HepG2 (cell line): ENCODE results near the gene ERBB3. TPM values are rescaled to one million over a fixed set of nuclear protein-coding genes. Genes with fewer than 3 reads are reported as not detected.

Source experiments
- ARNTL ChIP-seq: sonication (generic); formaldehyde crosslinking; IDR thresholded peaks from 2 replicates; pipeline ENCODE4 v1.4.0; 2020; ENCODE audit warnings: mild to moderate bottlenecking, missing genetic modification reagents
- CBFB ChIP-seq: sonication (generic); formaldehyde crosslinking; IDR thresholded peaks from 2 replicates; pipeline ENCODE4 v1.4.0; 2020; ENCODE audit warnings: missing genetic modification reagents
- EHMT2 ChIP-seq: fragments of 200-600 bp; sonication (generic); IDR thresholded peaks from 2 replicates; pipeline ENCODE4 v1.7.0; 2017; ENCODE audit warnings: antibody characterized with exemption, low read depth, low read length, borderline replicate concordance
- HCFC1 ChIP-seq: fragments of 150-350 bp; IDR thresholded peaks from 2 replicates; pipeline ENCODE4 v1.6.1; 2014; ENCODE audit warnings: low read depth, low read length
- KMT2B ChIP-seq: IDR thresholded peaks from 2 replicates; pipeline ENCODE4 v1.6.1; 2016; ENCODE audit warnings: missing genetic modification reagents, missing compliant biosample characterization
- NR2C2 ChIP-seq: sonication (generic); formaldehyde crosslinking; IDR thresholded peaks from 2 replicates; pipeline ENCODE4 v1.4.0; 2020; ENCODE audit warnings: missing genetic modification reagents, mild to moderate bottlenecking, moderate library complexity, borderline replicate concordance
- POLR2A ChIP-seq, 2 experiments: IDR thresholded peaks; 2 replicates each; pipeline ENCODE4 v1.6.1; 2011; ENCODE audit warnings: low read depth in 2 of 2, low read length in 2 of 2, mild to moderate bottlenecking in 1 of 2, moderate library complexity in 1 of 2; ENCODE audit not compliant: insufficient read depth in 1 of 2
- RFXANK ChIP-seq: IDR thresholded peaks from 2 replicates; pipeline ENCODE4 v1.6.1; 2016
- SOX13 ChIP-seq, 3 experiments: fragments of 450-650 bp in 1 of 3; sonication (generic) in 1 of 3; formaldehyde crosslinking in 1 of 3; IDR thresholded peaks in 2 of 3; conservative IDR thresholded peaks in 1 of 3; 2 replicates each; pipeline versions ENCODE4 v1.5.0 to v1.6.1; 2016 to 2020; ENCODE audit warnings: antibody characterized with exemption in 1 of 3, mild to moderate bottlenecking in 1 of 3, missing compliant biosample characterization in 1 of 3, missing genetic modification reagents in 1 of 3, moderate library complexity in 1 of 3
- TGIF2 ChIP-seq: IDR thresholded peaks from 2 replicates; pipeline ENCODE4 v1.6.1; 2016; ENCODE audit warnings: control low read depth, missing compliant biosample characterization
- ZNF232 ChIP-seq: sonication (generic); formaldehyde crosslinking; IDR thresholded peaks from 2 replicates; pipeline ENCODE4 v1.4.0; 2020; ENCODE audit warnings: missing genetic modification reagents, borderline replicate concordance
- ZNF30 ChIP-seq: sonication (generic); formaldehyde crosslinking; IDR thresholded peaks from 2 replicates; pipeline ENCODE4 v1.5.0; 2020; ENCODE audit warnings: mild to moderate bottlenecking, missing genetic modification reagents
- ZNF451 ChIP-seq: sonication (generic); formaldehyde crosslinking; IDR thresholded peaks from 2 replicates; pipeline ENCODE4 v1.5.0; 2020; ENCODE audit warnings: mild to moderate bottlenecking, missing genetic modification reagents
- ZNF772 ChIP-seq: sonication (generic); formaldehyde crosslinking; IDR thresholded peaks from 2 replicates; pipeline ENCODE4 v1.5.0; 2020; ENCODE audit warnings: mild to moderate bottlenecking, missing genetic modification reagents
- ZNF883 ChIP-seq: sonication (generic); formaldehyde crosslinking; IDR thresholded peaks from 2 replicates; pipeline ENCODE4 v1.5.1; 2020; ENCODE audit warnings: mild to moderate bottlenecking, missing genetic modification reagents; ENCODE audit errors: not compliant biosample characterization
- polyA plus RNA-seq, 8 experiments: library from polyadenylated mRNA; depleted of rRNA in 3 of 8; stranded (reverse) in 7 of 8; unstranded in 1 of 8; fragments of >200 nt; fragmentation: Illumina TruSeq in 4 of 8; extraction: Trizol in 4 of 8; gene quantifications; 2 replicates each; pipeline versions ENCODE4 v1.2.1 to v1.2.3, GENCODE V29; 2011 to 2016; ENCODE audit warnings: low read depth in 4 of 8, missing spikeins in 1 of 8, mixed read lengths in 1 of 8; ENCODE audit not compliant: insufficient read depth in 1 of 8
- total RNA-seq, 5 experiments: library from RNA; depleted of rRNA; stranded (reverse); fragments of >200 nt; fragmentation: Illumina TruSeq; extraction: Trizol; gene quantifications; 2 replicates each; pipeline ENCODE4 v1.2.3, GENCODE V29; 2016; ENCODE audit warnings: low read depth in 1 of 5
- TF ChIP-seq, protein P1 (sequence below): sonication (generic); formaldehyde crosslinking; IDR thresholded peaks from 2 replicates; pipeline ENCODE4 v1.4.0; 2020; ENCODE audit warnings: missing genetic modification reagents
- TF ChIP-seq, protein P2 (sequence below): sonication (generic); formaldehyde crosslinking; IDR thresholded peaks from 2 replicates; pipeline ENCODE4 v1.4.0; 2020; ENCODE audit warnings: missing genetic modification reagents
- TF ChIP-seq, protein P3 (sequence below): sonication (generic); formaldehyde crosslinking; IDR thresholded peaks from one replicate; pipeline ENCODE4 v1.5.1; 2020; ENCODE audit warnings: mild to moderate bottlenecking, missing genetic modification reagents; ENCODE audit errors: not compliant biosample characterization

Gene ERBB3
- total and polyA plus RNA-seq, 2 of the 13 experiments (the other 11 are each of a cell fraction or from before 2014, with no cell fraction given): 93.6 to 358 TPM

DNA sequence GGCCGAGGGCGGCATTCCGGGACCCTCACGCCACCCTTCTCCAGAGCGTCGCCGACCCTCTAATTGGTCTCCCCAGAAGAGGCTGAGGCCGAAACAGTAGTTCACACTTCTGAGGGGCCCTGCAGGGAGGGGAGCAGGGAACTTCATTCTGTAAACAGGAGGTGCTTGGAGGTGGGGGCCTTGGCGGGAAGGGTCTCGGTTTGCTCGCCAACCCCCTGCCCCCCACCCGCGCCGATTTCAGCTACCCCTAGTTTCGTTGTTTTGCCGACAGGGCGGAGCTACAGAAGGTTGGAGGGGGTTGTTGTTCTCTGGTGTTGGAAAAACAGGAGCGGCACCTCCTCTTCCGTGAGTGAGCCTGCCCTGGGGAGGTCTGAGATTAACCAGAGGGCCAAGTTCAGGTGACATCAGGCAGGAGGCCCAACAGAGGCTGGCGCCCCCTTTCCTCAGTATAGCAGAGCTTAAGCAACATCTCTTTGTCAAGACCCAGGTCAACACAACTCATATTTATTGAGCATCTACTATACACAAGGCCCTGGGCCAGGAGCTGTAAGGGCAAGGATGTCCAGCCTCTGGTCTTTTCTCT lies 682 bp downstream of the ERBB3 start (continued):
- TF ChIP-seq KMT2B (CRISPR knock-in tag) (no peak), SOX13 (IDR thresholded peaks at IDR 0.05) (no peak), SOX13 (CRISPR knock-in tag; conservative IDR thresholded peaks at IDR 0.05 in 1 of 2, IDR thresholded peaks at IDR 0.05 in 1 of 2) (peak in 1 of 2 experiments; percentile 81; a peak in 2 of 4 replicates), ARNTL (peak; percentile 67), ZNF772 (peak; percentile 54; the same call in 1 of the 2 replicates), HCFC1 (no peak), TGIF2 (CRISPR knock-in tag) (peak; percentile 11; the same call in 1 of the 2 replicates), POLR2A (IDR thresholded peaks at IDR 0.05; ENCODE audit: insufficient read depth in 1 of 2, low read depth in 2 of 2, low read length in 2 of 2) (peak; percentile 55 to 68; a peak in 2 of 4 replicates), ZNF30 (0 out of 2 replicates have a peak, but pooled peaks have one; percentile 61), ZNF451 (no peak; the same call in 1 of the 2 replicates), ZNF232 (CRISPR knock-in tag) (peak; percentile 59; the same call in 1 of the 2 replicates), RFXANK (no peak), ZNF883 (CRISPR knock-in tag) (no peak), NR2C2 (peak; percentile 53), CBFB (CRISPR knock-in tag) (no peak), EHMT2 (no peak)
- TF ChIP-seq, protein P1, sequence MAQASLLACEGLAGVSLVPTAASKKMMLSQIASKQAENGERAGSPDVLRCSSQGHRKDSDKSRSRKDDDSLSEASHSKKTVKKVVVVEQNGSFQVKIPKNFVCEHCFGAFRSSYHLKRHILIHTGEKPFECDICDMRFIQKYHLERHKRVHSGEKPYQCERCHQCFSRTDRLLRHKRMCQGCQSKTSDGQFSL (CRISPR knock-in tag): no peak
- TF ChIP-seq, protein P2, sequence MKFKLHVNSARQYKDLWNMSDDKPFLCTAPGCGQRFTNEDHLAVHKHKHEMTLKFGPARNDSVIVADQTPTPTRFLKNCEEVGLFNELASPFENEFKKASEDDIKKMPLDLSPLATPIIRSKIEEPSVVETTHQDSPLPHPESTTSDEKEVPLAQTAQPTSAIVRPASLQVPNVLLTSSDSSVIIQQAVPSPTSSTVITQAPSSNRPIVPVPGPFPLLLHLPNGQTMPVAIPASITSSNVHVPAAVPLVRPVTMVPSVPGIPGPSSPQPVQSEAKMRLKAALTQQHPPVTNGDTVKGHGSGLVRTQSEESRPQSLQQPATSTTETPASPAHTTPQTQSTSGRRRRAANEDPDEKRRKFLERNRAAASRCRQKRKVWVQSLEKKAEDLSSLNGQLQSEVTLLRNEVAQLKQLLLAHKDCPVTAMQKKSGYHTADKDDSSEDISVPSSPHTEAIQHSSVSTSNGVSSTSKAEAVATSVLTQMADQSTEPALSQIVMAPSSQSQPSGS: peak; percentile 94
- TF ChIP-seq, protein P3, sequence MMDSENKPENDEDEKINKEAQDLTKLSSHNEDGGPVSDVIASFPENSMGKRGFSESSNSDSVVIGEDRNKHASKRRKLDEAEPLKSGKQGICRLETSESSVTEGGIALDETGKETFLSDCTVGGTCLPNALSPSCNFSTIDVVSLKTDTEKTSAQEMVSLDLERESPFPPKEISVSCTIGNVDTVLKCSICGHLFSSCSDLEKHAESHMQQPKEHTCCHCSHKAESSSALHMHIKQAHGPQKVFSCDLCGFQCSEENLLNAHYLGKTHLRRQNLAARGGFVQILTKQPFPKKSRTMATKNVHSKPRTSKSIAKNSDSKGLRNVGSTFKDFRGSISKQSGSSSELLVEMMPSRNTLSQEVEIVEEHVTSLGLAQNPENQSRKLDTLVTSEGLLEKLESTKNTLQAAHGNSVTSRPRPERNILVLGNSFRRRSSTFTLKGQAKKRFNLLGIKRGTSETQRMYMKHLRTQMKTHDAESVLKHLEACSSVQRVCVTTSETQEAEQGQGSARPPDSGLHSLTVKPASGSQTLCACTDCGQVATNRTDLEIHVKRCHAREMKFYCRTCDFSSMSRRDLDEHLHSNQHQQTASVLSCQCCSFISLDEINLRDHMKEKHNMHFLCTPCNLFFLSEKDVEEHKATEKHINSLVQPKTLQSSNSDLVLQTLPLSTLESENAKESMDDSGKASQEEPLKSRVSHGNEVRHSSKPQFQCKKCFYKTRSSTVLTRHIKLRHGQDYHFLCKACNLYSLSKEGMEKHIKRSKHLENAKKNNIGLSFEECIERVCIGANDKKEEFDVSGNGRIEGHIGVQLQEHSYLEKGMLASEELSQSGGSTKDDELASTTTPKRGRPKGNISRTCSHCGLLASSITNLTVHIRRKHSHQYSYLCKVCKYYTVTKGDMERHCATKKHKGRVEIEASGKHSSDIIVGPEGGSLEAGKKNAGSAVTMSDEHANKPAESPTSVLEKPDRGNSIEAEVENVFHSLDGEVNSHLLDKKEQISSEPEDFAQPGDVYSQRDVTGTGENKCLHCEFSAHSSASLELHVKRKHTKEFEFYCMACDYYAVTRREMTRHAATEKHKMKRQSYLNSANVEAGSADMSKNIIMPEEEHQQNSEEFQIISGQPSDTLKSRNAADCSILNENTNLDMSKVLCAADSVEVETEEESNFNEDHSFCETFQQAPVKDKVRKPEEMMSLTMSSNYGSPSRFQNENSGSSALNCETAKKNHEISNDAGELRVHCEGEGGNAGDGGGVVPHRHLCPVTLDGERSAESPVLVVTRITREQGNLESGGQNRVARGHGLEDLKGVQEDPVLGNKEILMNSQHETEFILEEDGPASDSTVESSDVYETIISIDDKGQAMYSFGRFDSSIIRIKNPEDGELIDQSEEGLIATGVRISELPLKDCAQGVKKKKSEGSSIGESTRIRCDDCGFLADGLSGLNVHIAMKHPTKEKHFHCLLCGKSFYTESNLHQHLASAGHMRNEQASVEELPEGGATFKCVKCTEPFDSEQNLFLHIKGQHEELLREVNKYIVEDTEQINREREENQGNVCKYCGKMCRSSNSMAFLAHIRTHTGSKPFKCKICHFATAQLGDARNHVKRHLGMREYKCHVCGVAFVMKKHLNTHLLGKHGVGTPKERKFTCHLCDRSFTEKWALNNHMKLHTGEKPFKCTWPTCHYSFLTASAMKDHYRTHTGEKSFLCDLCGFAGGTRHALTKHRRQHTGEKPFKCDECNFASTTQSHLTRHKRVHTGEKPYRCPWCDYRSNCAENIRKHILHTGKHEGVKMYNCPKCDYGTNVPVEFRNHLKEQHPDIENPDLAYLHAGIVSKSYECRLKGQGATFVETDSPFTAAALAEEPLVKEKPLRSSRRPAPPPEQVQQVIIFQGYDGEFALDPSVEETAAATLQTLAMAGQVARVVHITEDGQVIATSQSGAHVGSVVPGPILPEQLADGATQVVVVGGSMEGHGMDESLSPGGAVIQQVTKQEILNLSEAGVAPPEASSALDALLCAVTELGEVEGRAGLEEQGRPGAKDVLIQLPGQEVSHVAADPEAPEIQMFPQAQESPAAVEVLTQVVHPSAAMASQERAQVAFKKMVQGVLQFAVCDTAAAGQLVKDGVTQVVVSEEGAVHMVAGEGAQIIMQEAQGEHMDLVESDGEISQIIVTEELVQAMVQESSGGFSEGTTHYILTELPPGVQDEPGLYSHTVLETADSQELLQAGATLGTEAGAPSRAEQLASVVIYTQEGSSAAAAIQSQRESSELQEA (CRISPR knock-in tag): no peak
